GM12873 (cell line): ENCODE results near the gene EHBP1L1.
A peak's percentile ranks its signal among the peaks of the same experiment; 100 is the strongest.

Source experiments
- CTCF ChIP-seq: IDR thresholded peaks from 2 replicates; pipeline ENCODE4 v1.5.1; 2012; ENCODE audit warnings: low read depth, mild to moderate bottlenecking, moderate library complexity, low read length, control low read depth; ENCODE audit not compliant: insufficient read depth; ENCODE audit errors: missing control alignments

Gene EHBP1L1

GRCh38 chr11:65548395-65548794 is 27.5 kb upstream of the EHBP1L1 start:
- no peak for TF ChIP-seq CTCF

GRCh38 chr11:65549096-65549495 is 26.8 kb upstream of the EHBP1L1 start:
- no peak for TF ChIP-seq CTCF

GRCh38 chr11:65551572-65552387 is 24.1 kb upstream of the EHBP1L1 start:
- peak; percentile 81 for TF ChIP-seq CTCF

GRCh38 chr11:65552388-65552951 is 23.4 kb upstream of the EHBP1L1 start:
- no peak for TF ChIP-seq CTCF

- no peak for TF ChIP-seq CTCF
Observed at GRCh38 chr11:65553301-65554001, 22.4 kb upstream of the EHBP1L1 start.

GRCh38 chr11:65554057-65554818 is 21.6 kb upstream of the EHBP1L1 start:
- no peak for TF ChIP-seq CTCF
